ENCODE data around the gene CASP4. TPM values are rescaled to one million over a fixed set of nuclear protein-coding genes. Genes with fewer than 3 reads are reported as not detected.

Gene CASP4
- total RNA-seq, 1 experiment from 2014 or later: 92.7 TPM

- no peaks in the 10 kb centered on the region for H3K36me3 ChIP-seq (ENCODE audit: insufficient read depth, low read length, poor library complexity, severe bottlenecking)
- H3K9me3 ChIP-seq (ENCODE audit: low read depth, low read length, poor library complexity, severe bottlenecking): no peaks in the 10 kb centered on the region
- BruUV-seq (replicated peaks): no TSS peak
- H3K27ac ChIP-seq (ENCODE audit: low read depth, low read length, poor library complexity, severe bottlenecking): no peak overlapping the region
- intact Hi-C loops (cut with micrococcal nuclease; ENCODE audit: unreplicated experiment): loop anchor here (5.0 kb wide), 2 partner anchors 322 to 867 kb away; no protein-coding TSS in a partner anchor
- H3K4me3 ChIP-seq (ENCODE audit: low read depth, low read length, poor library complexity, severe bottlenecking): no peak overlapping the region
- ChIA-PET CTCF (no interaction called here), POLR2A (ENCODE audit: low non-redundant PET) (interaction anchor here (0.6 kb wide), 1 partner anchor 530 kb away, joined by 3 read pairs; no protein-coding TSS in a partner anchor)
- no peaks in the 10 kb centered on the region for H3K4me1 ChIP-seq (ENCODE audit: insufficient read depth, low read length, poor library complexity, severe bottlenecking)
- TF ChIP-seq EZH2 (IDR thresholded peaks at IDR 0.05; ENCODE audit: borderline replicate concordance, low read depth, low read length, poor library complexity, severe bottlenecking) (no peak), CTCF (conservative IDR thresholded peaks at IDR 0.05; ENCODE audit: low read depth, low read length) (no peak)
- H3K27me3 ChIP-seq (replicated peaks; ENCODE audit: insufficient read depth, low read depth, low read length, poor library complexity): peaks cover 11% of the 10 kb centered on the region
- DNase-seq (ENCODE audit: low spot score): peak; percentile 24
Measured at GRCh38 chr11:104995001-104995408, 26.6 kb upstream of the CASP4 start.

GRCh38 chr11:104992781-104993180, 24.4 kb upstream of the CASP4 start:
- TF ChIP-seq EZH2 (IDR thresholded peaks at IDR 0.05; ENCODE audit: borderline replicate concordance, low read depth, low read length, poor library complexity, severe bottlenecking) (no peak), CTCF (conservative IDR thresholded peaks at IDR 0.05; ENCODE audit: low read depth, low read length) (no peak)
- intact Hi-C loops (cut with micrococcal nuclease; ENCODE audit: unreplicated experiment): no loop called here
- Histone ChIP-seq H3K9me3 (ENCODE audit: low read depth, low read length, poor library complexity, severe bottlenecking) (peaks cover 8% of the 10 kb centered on the region), H3K4me3 (ENCODE audit: low read depth, low read length, poor library complexity, severe bottlenecking) (no peak overlapping the region), H3K4me1 (ENCODE audit: insufficient read depth, low read length, poor library complexity, severe bottlenecking) (no peaks in the 10 kb centered on the region), H3K27me3 (replicated peaks; ENCODE audit: insufficient read depth, low read depth, low read length, poor library complexity) (peaks cover 11% of the 10 kb centered on the region), H3K27ac (ENCODE audit: low read depth, low read length, poor library complexity, severe bottlenecking) (no peak overlapping the region), H3K36me3 (ENCODE audit: insufficient read depth, low read length, poor library complexity, severe bottlenecking) (no peaks in the 10 kb centered on the region)
- ChIA-PET POLR2A (ENCODE audit: low non-redundant PET) (no interaction called here), CTCF (no interaction called here)
- no TSS peak for BruUV-seq (replicated peaks)
- no peak for DNase-seq (ENCODE audit: low spot score)

DNA sequence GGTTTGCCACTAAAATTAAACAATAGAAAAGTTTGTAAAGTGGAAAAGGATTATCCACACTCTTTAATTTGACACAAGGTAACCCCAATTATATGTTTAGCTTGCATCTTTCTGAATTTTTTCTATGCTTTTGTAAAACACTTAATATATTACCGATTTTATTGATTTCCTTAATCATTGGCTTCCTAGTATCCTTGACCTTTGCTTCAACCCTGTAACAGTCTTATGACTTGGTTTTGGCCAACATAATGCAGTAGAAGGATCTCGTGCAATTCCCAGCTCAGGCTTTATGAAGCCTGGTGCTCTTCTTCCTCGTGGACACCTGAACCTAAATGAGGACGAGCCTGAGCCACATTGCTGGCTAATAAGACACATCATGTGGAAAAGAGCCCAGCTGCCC, 23.6 kb upstream of the CASP4 start:
- DNase-seq (ENCODE audit: low spot score): no peak
- H3K4me3 ChIP-seq (ENCODE audit: low read depth, low read length, poor library complexity, severe bottlenecking): no peak overlapping the region
- H3K27ac ChIP-seq (ENCODE audit: low read depth, low read length, poor library complexity, severe bottlenecking): no peak overlapping the region
- H3K9me3 ChIP-seq (ENCODE audit: low read depth, low read length, poor library complexity, severe bottlenecking): peaks cover 8% of the 10 kb centered on the region
- no peaks in the 10 kb centered on the region for H3K36me3 ChIP-seq (ENCODE audit: insufficient read depth, low read length, poor library complexity, severe bottlenecking)
- no TSS peak for BruUV-seq (replicated peaks)
- H3K4me1 ChIP-seq (ENCODE audit: insufficient read depth, low read length, poor library complexity, severe bottlenecking): no peaks in the 10 kb centered on the region
- intact Hi-C loops (cut with micrococcal nuclease; ENCODE audit: unreplicated experiment): no loop called here
- ChIA-PET CTCF (no interaction called here), POLR2A (ENCODE audit: low non-redundant PET) (no interaction called here)
- TF ChIP-seq CTCF (conservative IDR thresholded peaks at IDR 0.05; ENCODE audit: low read depth, low read length): no peak
- no peak for TF ChIP-seq EZH2 (IDR thresholded peaks at IDR 0.05; ENCODE audit: borderline replicate concordance, low read depth, low read length, poor library complexity, severe bottlenecking)
- H3K27me3 ChIP-seq (replicated peaks; ENCODE audit: insufficient read depth, low read depth, low read length, poor library complexity): peaks cover 11% of the 10 kb centered on the region
